ENCODE data around the gene THAP5. TPM values are rescaled to one million over a fixed set of nuclear protein-coding genes. Genes with fewer than 3 reads are reported as not detected.

Gene THAP5
- total RNA-seq, 4 donors from 2014 or later: 22.5 to 36.0 (median 25.6) TPM

DNA sequence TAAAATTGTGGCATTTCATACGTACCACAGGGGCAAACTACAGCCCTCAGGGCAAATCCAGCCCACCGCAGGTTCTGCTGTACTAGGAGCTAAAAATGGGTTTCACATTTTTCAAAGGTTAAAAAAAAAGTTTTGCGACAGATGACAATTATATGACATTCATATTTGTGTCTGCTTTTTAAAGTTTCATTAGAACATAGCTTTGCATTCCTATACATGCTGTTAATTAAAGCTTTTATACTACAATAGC, 42.8 kb downstream of the THAP5 start:
- no peaks in the 10 kb centered on the region for H3K36me3 ChIP-seq
- peaks cover 29 to 35% of the 10 kb centered on the region in 2 donors for H3K4me1 ChIP-seq
- H3K27me3 ChIP-seq: no peaks in the 10 kb centered on the region
- intact Hi-C loops (cut with DNase I; ENCODE audit: low total_unique reads) (loop anchor here (1.0 to 5.0 kb wide), 2 partner anchors 43 to 784 kb away; partner anchors contain the start of genes CBLL1, DNAJB9 and THAP5), in situ Hi-C loops (cut with MboI; ENCODE audit: low sequenced_read_pairs in 4 of 4) (loop anchor here in 3 of 4 donors (5.0 kb wide), 2 partner anchors 41 to 46 kb away; partner anchors contain the start of genes DNAJB9 (in 1 of the 3) and THAP5 (in 1 of the 3))
- peak overlapping the region; percentile 66 to 94 (median 82) for H3K4me3 ChIP-seq
- H3K27ac ChIP-seq: peak overlapping the region; percentile 96 to 99 (median 98)
- no peak for DNase-seq
- no peak for ATAC-seq
- H3K9me3 ChIP-seq: no peaks in the 10 kb centered on the region
- TF ChIP-seq, protein P1, sequence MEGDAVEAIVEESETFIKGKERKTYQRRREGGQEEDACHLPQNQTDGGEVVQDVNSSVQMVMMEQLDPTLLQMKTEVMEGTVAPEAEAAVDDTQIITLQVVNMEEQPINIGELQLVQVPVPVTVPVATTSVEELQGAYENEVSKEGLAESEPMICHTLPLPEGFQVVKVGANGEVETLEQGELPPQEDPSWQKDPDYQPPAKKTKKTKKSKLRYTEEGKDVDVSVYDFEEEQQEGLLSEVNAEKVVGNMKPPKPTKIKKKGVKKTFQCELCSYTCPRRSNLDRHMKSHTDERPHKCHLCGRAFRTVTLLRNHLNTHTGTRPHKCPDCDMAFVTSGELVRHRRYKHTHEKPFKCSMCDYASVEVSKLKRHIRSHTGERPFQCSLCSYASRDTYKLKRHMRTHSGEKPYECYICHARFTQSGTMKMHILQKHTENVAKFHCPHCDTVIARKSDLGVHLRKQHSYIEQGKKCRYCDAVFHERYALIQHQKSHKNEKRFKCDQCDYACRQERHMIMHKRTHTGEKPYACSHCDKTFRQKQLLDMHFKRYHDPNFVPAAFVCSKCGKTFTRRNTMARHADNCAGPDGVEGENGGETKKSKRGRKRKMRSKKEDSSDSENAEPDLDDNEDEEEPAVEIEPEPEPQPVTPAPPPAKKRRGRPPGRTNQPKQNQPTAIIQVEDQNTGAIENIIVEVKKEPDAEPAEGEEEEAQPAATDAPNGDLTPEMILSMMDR (IDR thresholded peaks at IDR 0.05 in 4 of 5, conservative IDR thresholded peaks at IDR 0.05 in 1 of 5): no peak
- TF ChIP-seq POLR2A (IDR thresholded peaks at IDR 0.05): no peak

DNA sequence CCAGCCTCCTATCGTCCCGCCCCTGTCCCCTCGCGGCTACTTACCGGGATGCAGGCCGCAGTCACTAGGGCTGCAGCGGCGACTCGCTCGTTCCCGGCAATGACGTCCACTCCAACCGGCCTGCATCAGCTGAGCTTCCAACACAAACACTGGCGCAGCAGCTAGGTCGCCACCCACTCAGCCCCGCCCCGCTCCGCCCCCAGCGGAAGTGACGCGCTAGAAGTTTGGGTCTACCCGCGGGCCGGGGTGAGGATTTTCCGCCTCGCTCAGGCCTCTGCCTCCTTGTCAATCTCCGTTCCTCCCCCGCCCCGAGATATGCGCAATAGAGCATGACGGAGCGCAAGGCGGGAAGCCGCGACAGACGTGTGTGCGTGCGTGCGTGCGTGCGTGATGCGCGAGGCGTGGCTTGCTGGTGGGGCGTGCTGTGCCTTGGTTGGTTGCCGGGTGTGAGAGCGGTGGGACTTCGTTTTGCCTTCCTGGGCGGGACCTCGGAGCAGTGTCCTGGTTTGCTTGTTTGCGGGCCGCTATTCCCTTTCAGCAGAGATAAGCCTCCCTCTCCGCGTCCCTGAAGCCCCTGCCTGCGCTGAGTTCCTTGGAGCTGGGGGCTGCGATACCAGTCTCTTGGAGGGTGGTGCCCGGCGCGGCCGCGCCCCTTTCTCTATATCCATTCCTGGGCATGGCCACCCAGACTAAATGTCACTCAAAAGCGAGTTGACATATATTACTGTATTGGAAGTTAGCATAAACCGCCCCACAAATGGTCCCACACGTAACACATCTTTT, 43.3 kb downstream of the THAP5 start, which contains the start of gene PNPLA8:
TSS of gene PNPLA8 (minus strand) at position 151 of the 783 bp plus-strand sequence. CDS start 10,644 bp downstream, outside the sequence.
- TF ChIP-seq, protein P1 (IDR thresholded peaks at IDR 0.05 in 4 of 5, conservative IDR thresholded peaks at IDR 0.05 in 1 of 5): peak in 1 of 5 experiments; percentile 18
- peak; percentile 95 for TF ChIP-seq POLR2A (IDR thresholded peaks at IDR 0.05)
- H3K4me3 ChIP-seq: peak within 1 kb of the TSS; percentile 75 to 94 (median 86)
- H3K27ac ChIP-seq: peak within 1 kb of the TSS; percentile 96 to 99 (median 98)
- H3K36me3 ChIP-seq: no peaks in the 10 kb centered on the region
- DNase-seq: peak; percentile 99 to 100
- peak; percentile 84 to 87 for ATAC-seq
- intact Hi-C loops (cut with DNase I; ENCODE audit: low total_unique reads): loop anchor here (1.0 to 5.0 kb wide), 2 partner anchors 43 to 784 kb away; partner anchors contain the start of genes CBLL1, DNAJB9 and THAP5
- H3K4me1 ChIP-seq: peaks cover 29 to 36% of the 10 kb centered on the region in 2 donors
- no peaks in the 10 kb centered on the region for H3K9me3 ChIP-seq
- in situ Hi-C loops (cut with MboI; ENCODE audit: low sequenced_read_pairs in 4 of 4): loop anchor here in 3 of 4 donors (5.0 kb wide), 2 partner anchors 41 to 46 kb away; partner anchors contain the start of genes DNAJB9 (in 1 of the 3) and THAP5 (in 1 of the 3)
- H3K27me3 ChIP-seq: no peaks in the 10 kb centered on the region

DNA sequence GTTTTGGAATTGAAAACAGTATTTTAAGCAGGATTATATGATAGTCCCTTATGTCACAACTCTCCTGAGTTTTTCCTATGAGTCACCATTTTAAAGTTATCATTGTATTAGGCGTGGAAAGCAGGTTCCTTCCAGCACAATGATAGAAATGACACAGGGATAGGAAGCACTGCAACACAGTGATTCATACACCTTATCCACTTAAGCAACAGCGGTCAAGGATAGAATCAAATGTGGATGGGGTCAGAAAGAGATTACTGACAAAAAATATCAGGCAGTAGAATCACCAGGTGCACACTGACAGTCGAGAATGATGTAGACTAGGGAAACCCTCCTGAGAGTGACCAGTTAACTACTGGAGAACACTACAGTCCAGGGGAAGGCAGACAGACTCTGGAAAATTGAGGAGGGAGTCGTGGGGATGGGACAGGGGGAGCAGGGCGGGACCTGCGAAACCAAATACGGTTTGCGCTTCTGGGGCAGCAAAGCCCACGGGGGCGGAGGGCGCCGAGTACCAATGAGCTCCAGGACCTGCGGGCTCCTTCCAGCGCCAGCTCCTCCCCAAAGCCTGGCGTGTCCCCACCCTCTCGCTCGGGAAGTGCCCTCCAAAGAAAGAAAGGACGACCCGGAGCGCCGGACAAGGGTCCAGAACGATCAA, 44.0 kb downstream of the THAP5 start:
- Histone ChIP-seq H3K27me3 (no peaks in the 10 kb centered on the region), H3K36me3 (no peaks in the 10 kb centered on the region), H3K4me3 (peak overlapping the region; percentile 75 to 94 (median 86)), H3K9me3 (no peaks in the 10 kb centered on the region), H3K4me1 (peaks cover 32 to 40% of the 10 kb centered on the region in 2 donors), H3K27ac (peak overlapping the region; percentile 96 to 99 (median 98))
- TF ChIP-seq POLR2A (IDR thresholded peaks at IDR 0.05): no peak
- TF ChIP-seq, protein P1 (IDR thresholded peaks at IDR 0.05 in 4 of 5, conservative IDR thresholded peaks at IDR 0.05 in 1 of 5): no peak
- intact Hi-C loops (cut with DNase I; ENCODE audit: low total_unique reads): loop anchor here (5.0 kb wide), 1 partner anchor 783 kb away; the partner anchor contains the start of gene CBLL1
- peak; percentile 68 to 72 for ATAC-seq
- DNase-seq: peak; percentile 83 to 84
- in situ Hi-C loops (cut with MboI; ENCODE audit: low sequenced_read_pairs in 4 of 4): loop anchor here in 3 of 4 donors (5.0 kb wide), 2 partner anchors 42 to 47 kb away; partner anchors contain the start of genes DNAJB9 (in 1 of the 3) and THAP5 (in 1 of the 3)

DNA sequence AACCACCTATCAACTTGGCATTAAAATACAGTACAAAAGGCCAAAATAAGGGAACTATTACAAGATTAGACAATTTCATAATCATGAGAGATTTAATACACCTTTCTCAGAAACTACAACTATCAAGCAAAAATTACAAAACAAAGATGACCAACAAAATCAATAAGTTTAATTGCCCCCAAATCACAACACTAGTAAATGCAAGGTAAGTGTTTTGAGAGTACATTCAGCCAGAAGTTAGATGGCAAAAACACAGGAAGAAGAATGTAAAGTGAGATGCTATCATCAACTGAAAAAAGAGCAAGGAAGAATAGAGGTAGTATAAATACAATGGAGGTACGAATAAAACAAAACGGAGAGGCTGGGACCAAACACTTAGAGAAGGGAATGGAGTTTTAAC, 46.7 kb downstream of the THAP5 start:
- intact Hi-C loops (cut with DNase I; ENCODE audit: low total_unique reads): no loop called here
- peaks cover 38 to 40% of the 10 kb centered on the region in 2 donors for H3K4me1 ChIP-seq
- in situ Hi-C loops (cut with MboI; ENCODE audit: low sequenced_read_pairs in 4 of 4): loop anchor here in 1 of 4 donors (5.0 kb wide), 1 partner anchor 50 kb away; no protein-coding TSS in a partner anchor
- H3K9me3 ChIP-seq: no peaks in the 10 kb centered on the region
- H3K36me3 ChIP-seq: peaks cover 0 to 6% of the 10 kb centered on the region in 2 donors
- peak overlapping the region; percentile 96 to 99 (median 98) for H3K27ac ChIP-seq
- no peaks in the 10 kb centered on the region for H3K27me3 ChIP-seq
- no peak for DNase-seq
- no peak for ATAC-seq
- H3K4me3 ChIP-seq: peak overlapping the region in 1 of 4 donors; percentile 94
- TF ChIP-seq, protein P1 (IDR thresholded peaks at IDR 0.05 in 4 of 5, conservative IDR thresholded peaks at IDR 0.05 in 1 of 5): no peak
- no peak for TF ChIP-seq POLR2A (IDR thresholded peaks at IDR 0.05)
